GM10847 (cell line): ENCODE results near the gene PLCH1.

Experiments used
- POLR2A ChIP-seq: IDR thresholded peaks from 2 replicates; pipeline ENCODE4 v1.6.1; 2011; ENCODE audit not compliant: insufficient read length; ENCODE audit errors: extremely low read depth

Gene PLCH1

GRCh38 chr3:155330370-155330769, 414.5 kb downstream of the PLCH1 start:
- TF ChIP-seq POLR2A = no peak

- TF ChIP-seq POLR2A = no peak
These were observed 415.3 kb downstream of the PLCH1 start for GRCh38 chr3:155329513-155330048.

- no peak for TF ChIP-seq POLR2A
These were observed 417.0 kb downstream of the PLCH1 start for GRCh38 chr3:155327871-155328270.

GRCh38 chr3:155327430-155327829, 417.4 kb downstream of the PLCH1 start:
- TF ChIP-seq POLR2A = no peak

- no peak for TF ChIP-seq POLR2A
These were observed 418.0 kb downstream of the PLCH1 start for GRCh38 chr3:155326901-155327300.

GRCh38 chr3:155326244-155326643, 418.6 kb downstream of the PLCH1 start:
- TF ChIP-seq POLR2A = no peak
